ENCODE measurements around the gene MSRB1. TPM values are rescaled to one million over a fixed set of nuclear protein-coding genes. Genes with fewer than 3 reads are reported as not detected.

The MSRB1 gene
- polyA plus RNA-seq, 10 donors, result 17.6 to 40.8 (median 27.6) TPM

DNA sequence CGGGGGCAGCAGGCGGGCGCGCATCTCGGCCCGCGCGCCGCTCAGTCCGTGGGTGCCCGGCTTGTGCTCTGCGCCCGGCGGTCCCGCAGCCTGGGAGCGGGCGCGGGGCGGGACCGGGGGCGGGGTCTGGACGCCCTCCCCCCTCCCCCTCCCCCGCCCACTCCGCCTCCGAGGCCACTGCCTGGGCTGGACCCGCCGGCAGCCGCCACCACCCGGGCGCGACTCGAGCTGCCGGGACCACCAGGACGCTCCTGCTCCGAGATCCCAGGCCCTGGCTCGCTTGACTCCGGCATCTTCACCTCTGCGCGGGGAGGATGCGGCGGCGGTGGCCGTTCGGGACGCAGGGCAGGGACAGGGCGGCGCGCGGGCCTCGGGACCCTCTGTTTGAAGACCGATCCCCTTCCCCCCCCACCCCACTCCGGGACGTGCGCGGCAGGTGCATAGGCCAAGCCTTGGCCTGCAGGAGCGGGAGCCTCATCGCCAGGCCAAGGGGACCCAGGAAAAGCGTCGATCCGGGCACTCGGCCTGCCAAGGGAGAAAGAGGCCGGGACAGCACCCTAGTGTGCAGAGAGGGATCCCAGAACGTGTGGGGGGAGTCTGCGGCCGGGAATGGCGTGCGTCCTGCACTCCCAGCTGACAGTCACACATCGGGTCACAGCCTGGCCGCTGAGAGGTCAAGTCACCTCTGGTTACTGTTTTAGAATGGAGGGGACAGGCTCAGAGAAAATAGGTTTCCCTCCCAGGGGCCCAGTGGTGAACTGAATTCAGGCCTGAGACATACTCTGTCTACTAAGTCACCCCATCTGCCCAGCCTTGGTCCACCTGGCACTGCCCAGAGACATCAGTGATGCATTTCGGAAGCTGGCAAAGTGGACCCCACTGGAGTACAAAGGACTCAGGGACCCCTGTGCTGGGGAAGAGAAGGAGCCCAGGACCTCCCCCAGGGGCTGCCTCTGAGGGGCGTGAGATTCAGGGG lies 24.4 kb downstream of the MSRB1 start, which contains the start of gene HS3ST6:
Gene HS3ST6 (minus strand): TSS at position 65 of the 976 bp plus-strand sequence. CDS start 92 bp downstream, outside the sequence.
- DNase-seq, result no peak

DNA sequence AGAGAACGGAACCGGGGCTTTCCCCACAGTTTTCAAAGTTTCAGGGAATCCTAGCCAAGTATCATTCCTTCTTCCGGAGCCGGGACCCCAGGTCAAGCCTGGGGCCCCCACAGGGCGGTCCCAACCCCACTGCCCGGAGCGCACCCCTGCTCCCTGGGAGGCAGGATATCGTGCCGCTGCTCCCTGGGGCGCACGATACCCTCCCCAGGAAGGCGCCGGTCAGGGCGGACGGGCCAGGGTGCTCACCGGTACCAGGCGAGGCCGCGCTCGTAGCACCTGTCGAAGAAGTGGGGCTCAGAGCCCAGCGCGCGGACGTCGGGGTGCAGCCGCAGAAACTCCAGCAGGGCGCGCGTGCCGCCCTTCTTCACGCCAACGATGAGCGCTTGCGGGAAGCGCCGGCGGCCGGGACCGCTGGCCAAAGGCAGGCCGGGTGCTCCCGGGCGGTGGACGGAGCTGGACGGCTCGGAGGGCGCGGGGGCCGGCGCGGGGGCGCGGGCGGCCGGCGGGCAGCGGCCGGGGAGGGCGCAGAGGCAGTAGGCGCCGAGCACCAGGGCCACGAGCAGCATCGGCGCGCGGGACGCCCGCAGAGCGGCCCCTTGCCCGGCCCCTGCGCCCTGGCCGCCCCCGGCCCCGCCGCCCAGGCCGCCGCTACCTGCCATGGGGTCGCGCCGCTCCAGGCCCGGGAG lies 25.2 kb downstream of the MSRB1 start:
- DNase-seq, result no peak

DNA sequence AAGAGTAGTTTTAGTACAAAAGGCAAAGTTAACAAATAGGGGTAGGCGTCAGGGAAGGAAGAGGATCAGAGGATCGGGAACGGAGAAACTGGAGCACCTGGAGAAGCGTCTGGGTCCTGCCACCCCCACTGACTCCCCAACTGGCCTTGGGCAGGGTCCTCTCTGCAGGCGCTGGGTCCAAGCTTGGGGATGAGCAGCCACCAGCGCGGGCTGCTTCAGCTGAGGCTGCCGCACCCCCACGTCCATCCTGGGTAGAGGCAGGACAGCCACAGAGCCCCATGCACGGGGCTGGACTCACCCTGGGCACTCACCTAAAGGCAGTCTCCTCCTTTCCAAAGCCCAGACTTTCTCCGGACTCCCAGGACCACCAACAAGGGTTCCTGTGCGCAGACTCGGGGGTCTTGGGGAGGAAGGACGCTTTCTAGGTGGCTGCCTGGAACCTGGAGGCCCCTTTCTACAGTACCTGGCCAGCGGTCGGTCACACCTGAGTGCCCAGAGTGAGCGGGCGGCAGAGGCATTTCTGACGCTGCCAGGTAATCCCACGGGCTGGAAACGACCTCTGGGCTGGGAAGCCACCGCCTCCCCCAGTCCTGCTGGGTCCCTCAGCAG lies 25.8 kb downstream of the MSRB1 start:
- DNase-seq, result no peak

DNA sequence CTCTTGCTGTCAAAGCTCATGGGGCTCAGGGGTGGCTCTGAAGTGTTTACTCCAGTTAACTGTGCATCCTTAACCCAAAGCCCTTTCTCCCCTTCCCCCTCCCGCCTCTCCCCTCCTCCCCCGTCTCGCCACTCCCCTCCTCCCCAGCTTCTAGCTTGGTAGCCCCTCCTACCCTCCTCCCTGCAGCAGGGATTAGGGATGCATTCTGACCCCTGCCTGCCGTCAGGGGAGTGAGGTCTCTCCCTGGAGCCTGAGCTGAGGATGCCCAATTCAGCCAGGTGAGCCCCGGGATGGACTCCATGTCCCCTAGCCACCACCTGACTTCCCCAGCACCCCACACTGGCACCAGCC lies 26.4 kb downstream of the MSRB1 start:
- no peak for DNase-seq

DNA sequence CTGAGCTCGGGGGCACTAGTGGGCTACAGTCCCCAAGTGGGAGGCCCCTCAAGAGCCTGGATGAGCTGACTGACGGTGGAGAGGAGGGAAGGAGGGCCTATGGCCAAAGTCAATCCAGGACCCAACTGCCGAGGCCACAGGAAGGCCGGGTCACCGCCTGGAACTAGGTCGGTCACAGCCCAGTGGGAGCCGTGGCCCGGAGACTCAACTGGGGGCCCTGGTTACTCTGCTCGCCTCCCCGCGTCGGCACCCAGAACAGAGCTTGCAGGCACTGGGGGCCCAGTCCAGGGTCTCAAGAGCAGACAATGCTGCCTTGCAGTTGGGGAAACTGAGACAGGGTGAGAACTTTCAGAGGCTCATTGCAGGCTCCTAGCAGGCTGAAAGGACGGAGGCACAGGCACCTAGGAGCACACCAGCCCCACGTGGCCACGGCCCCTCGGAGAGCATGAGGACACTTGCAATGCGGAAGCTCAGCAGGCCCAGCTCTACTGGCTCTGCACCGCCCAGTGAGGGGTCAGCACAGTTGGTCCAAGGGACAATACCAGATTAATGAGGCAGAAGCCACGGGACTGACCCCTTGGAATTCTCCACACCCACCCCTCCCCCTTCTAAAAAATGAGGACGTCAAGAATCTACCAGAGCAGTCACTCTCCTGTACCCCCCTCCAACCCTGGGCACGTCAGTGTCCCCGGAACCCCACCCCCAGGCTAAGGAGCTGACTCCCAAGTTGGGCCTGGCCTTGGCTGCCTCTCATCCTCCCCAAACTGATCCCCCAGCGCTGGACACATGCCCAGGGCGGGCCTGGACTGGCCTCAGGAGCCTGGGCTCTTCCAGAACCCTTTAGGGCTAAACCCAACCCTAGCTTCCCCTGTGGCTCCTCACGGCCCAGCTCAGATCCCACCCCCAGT lies 27.0 kb downstream of the MSRB1 start:
- no peak for DNase-seq

DNA sequence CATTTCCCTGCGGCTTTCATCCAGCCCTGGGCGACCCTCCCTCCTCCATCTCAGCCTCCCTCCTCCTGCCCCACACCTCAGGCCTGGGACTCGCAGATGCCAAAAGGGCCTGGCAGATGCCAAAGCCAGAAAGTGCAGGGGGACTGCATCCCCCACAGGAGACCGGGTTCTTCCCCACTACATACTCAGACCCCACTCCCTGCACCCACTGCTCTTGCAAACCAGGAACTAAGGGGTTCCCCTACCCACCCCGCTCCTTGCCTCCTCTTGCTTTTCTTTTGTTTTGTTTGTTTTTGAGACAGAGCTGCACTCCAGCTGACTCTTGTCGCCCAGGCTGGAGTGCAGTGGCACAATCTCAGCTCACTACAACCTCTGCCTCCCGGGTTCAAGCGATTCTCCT lies 28.0 kb downstream of the MSRB1 start:
- no peak for DNase-seq

DNA sequence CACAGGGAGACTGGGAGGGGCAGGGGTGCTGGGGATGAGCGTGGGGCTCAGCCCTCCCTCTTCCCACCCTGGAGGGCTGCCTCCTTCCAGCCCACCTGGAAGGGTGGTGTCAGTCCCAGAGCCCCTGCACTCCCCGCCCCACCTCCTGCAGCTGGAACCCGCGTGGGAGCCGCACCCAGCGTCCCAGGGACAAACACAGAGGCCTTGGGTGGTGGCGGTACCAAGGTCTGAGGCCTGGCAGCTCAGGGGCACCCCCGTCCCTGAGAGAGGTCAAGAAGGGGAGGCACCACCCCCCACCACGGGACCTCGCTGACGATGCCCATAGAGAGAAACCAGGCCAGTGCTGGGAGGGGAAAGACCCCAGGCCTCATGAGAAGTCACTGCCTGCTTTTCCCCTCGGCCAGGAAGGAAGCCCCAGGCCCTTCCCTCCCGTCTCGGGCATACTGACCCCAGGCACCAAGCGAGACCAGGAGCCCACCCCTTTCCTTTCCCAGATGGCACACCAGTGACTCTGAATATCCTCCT lies 28.9 kb downstream of the MSRB1 start:
- DNase-seq, result no peak

DNA sequence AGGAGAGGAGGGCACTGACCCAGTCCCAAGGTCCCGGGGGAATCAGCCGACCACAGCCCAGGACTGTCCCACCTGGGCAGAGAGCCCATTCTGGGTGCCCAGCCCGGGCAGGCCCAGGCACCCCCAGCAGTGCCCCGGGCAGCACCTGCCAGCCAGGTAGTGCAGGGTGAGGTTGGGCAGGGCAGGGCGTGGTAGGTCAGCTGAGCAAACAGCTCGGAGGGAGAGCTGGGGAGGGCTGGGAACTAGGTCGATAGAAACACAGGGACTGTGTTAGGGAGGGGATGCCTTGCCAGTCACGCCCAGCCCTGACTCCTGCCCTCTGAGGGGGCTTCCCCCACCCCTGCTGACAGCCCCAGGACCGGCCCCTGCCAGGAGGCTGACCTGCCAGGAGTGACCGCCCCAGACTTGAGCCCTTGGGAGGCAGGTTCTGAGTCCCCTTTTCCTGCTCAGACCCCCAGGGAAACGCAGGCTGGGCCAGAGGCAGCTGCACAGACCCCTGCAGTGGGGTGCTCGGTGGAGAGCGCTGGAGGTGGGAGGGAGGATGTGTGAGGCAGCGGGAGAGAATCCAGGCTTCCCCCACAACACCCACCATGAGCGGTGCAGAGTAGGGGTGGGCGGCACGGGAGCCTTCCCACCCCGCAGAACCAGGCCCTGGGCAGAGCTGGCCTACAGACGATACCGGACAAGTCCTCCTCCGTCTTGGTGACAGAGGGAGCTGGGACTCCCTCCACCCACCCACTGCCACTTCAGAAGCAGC lies 29.5 kb downstream of the MSRB1 start:
- no peak for DNase-seq

DNA sequence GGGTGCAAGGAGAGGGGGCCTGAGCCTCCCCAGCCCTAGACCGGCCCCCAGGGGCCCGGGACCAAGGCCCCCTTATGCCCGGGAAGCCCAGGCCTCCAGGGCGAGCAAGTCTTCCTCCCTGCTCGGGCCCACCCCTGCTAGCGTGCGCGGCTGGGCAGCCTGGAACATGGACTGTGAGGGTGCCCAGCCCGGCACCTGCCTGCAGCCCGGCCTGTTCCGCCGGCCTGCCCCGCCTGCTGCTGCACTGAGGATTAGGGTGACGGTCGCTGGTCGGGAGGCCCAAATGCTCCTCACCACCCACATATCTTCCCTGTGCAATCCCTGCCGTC lies 30.8 kb downstream of the MSRB1 start:
- no peak for DNase-seq

DNA sequence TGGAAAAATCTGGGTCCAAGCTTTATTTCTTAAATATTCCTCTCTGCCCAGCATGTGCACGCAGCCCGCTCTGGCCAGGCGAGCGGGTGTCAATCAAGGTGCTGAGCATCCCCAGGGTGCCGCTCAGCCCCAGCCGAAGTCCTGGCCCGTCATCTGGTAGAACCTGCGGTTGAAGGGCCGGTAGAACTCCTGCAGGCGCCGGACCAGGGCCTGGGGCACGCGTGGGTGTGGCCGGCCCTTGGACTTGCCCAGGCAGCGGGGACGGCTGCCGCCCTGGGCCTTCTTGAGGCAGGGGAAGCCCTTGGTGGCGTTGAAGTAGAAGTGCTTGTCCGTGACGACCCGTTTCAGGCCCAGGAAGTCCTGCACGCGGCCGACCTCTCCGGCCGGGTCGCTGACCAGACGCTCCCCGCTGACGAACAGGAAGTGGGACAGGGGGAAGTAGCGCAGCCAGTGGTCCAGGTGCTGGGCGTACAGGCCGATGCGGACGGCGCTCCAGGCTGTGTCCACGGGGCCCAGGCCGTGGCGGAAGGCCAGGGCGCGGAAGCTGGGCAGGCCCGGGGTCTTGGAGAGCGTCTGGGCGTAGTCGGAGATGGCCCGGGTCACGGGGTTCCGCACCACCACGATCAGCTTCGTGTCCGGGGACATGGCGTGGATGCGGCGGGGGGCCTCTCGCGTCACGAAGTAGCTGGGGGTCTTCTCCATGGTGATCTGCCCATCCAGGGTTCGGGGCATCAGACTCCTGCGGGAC lies 31.4 kb downstream of the MSRB1 start:
- DNase-seq, result no peak

DNA sequence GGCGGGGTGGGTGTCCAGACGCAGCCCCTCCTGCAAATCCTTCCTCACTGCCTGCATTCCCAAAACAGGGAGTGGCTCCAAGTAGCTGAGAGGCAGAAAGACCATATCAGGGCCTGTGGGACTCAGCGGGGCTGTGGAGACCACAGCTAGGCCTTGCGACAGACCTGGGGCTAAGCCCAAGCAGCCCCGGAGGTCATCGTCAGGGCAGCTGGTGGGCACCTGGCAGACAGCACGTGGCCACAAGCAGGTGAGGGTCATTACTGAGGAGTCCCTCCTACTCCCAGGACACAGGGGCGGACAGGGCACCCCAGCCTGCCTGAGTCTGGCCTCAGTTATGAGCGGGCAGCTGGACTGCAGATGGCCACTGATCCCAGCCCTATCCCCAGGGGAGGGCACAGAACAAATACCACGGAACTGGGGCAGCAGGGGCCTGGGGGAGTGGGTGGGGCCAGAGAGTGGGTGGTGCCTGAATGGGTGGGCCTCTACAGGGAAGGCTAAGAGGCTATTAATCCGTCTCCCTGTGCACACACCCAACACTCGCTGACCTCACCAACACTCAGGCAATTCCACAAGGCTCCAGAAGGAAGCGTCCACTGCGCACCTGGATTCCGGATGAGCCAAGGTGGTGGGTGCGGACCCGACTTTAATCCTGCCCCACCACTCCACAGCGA lies 33.3 kb downstream of the MSRB1 start:
- peak in 1 of 3 donors; percentile 14 for DNase-seq

DNA sequence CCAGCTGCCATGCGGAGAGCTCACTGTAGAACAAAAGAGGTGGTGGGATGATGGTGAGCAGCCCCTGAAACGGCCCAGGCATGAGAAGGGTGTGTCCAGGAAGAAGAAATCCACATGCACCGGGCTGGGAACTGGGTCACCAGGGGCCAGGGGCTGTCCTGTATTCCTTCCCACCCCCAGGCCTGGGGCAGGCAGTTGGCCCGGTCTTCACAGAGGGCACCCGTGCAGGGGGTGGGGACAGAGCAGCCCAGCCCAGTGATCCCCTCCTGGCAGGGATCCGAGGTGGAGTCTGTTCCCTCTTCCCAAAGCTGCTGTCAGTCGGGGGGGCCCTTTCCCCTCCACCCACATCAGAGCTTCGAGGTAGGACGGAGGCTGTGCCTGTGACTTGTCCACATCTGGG lies 34.0 kb downstream of the MSRB1 start:
- DNase-seq, result no peak

DNA sequence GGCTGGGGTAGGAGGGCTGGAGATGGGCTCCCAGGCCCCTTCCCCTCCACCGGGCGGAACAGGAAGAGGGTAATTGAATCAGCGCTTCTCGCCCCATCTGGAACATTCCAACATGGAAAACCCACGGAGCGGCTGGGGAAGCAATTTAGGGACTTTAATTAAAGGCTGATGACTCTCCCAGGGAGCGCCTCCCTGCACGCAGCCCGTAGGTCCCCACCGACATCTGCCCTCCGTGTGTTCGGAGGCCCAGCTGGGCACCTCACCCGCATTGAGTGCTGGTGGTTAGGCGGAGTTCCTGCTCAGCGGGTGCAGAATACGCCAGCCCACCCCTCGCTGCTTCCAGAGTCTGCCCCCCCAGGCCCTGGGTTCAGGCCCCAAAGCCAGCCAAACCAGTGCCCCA lies 34.8 kb downstream of the MSRB1 start:
- no peak for DNase-seq

DNA sequence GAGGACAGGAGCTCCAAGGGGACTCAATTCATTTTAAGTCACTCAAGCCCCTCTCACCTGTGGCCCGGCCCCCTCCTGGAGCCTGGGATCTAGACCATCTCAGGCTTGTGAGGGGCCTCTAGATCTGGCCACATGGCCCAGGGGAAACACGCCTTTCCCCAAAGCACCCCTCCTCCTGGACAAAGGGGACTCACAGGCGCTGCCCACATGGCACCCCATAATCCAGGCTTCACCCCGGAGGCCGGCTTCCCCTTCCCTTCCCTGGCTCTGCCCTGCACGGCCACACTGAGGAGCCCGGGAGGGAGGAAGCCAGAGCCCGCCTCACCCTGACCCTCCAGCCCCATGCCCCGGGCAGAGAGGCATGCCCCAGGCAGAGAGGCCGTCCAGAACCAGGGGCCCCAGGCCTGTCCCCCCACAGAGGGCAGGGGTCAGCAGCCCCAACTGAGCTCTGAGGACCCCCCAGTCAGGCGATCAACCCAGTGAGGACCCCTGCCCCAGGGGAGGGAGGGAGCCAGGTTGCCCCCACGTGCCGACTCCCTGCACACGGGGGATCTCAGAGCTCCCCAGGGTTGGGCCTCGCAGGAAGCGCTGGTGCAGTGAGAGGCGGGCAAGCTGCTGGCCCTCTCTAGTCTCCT lies 35.7 kb downstream of the MSRB1 start:
- no peak for DNase-seq

DNA sequence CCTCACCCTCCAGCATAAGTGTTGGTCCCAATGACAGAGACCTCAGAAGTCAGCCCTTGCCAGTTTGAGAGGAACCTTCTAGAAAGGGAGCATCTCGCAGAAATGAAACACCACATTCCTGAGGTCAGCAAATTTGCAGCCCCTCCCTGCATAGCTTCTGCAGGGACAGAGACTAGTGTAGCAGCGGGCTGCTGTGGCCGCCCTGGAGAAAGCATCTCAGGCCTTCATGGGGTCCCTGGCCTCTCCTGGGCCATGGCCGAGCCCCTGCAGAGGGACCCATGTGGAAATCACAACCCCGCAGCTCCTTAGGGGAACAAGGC lies 36.2 kb downstream of the MSRB1 start:
- no peak for DNase-seq

DNA sequence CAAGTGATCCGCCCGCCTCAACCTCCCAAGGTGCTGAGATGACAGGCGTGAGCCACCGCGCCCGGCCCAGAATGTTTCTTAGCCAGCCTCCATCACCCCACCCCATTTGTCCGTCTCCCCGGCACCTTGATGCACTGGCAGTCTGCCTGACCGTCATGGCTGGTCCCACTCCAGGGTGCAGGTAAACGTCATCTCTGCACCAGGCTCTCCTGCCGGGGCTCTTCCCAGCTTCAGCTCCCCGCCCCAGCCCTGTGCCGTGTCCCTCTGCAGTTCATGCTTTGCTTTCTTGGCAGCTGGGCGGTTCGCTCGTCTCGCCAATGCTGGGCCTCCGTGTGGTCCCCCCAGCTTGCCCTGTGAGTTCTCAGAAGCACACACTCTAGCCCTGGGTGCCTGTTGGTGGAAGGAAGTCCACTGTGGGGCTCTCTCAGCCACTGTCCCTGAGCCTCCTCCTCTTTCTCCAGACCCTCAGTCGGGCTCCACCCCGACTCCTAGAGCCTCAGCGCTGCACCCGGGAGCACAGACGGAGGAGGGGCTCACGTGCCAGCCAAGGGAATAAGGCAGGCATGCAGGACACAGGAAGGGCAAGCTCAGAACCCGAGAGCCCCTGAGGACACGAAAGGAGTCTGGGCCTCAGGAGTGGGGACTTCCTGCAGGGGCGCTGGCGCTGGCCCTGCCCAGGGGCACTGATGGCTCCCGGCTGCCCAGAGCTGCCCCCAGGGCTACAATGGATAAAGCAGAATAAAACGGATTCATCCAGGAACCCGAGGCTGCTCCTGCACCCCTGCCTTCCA lies 36.7 kb downstream of the MSRB1 start:
- no peak for DNase-seq

DNA sequence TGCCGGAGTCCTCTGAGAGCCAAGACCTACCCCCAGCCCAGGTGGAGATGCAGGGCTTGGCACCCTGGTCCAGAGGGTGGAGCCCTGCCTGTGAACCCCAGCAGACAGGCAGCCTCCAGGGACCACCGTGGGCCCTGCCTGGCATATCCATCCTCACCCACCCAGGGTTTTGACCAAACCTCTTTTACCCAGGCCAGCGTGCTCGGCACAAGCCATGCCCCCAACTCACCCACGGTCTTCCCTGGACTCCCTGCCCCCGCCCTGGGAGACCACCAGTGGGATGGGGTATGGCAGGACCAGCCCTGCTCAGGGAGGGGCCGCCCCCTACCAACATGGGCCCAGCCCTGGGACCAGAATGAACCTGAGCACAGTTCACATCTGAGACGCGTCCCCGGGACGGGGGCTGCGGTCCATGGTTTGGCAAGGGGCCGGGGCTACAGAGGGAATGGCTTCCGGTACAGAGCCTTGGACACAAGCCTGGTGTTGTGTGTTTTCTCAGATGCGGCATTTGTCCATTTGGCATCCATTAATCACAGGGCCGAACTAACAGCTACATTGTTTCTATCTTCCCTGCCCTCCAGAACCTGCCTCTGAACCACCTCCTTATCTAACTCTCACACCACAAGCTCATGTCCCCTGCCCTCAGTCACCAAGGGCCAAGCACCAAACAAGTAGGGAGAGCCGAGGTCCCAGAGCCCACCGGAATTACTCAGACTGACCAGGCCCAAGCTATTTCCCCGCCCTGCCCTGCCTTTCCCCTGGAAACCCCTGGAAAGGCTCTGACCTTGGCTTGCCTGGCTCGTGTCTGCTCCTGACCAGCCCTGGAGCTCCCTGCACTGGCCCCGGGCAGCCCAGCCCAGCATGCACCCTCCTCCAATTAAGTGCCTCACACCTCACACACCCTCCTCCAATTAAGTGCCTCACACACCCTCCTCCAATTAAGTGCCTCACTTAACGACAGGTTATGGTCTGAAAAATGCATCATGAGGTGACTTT lies 38.9 kb downstream of the MSRB1 start:
- peak in 1 of 3 donors; percentile 49 for DNase-seq
